H9 (cell line): ENCODE measurements around the gene PAX3. TPM values are rescaled to one million over a fixed set of nuclear protein-coding genes. Genes with fewer than 3 reads are reported as not detected.

Experiments
- DNase-seq: peaks from one replicate; pipeline ENCODE4 v3.0.0-alpha.2; 2017
- H2AFZ ChIP-seq: one replicate; pipeline ENCODE4 v1.6.1; 2013; ENCODE audit warnings: mild to moderate bottlenecking, low read length, control low read depth, moderate library complexity
- H2AK5ac ChIP-seq: 2 replicates; pipeline ENCODE4 v1.6.1; 2013; ENCODE audit warnings: low read length, control low read depth, mixed read lengths; ENCODE audit not compliant: insufficient read length
- H2BK120ac ChIP-seq: one replicate; pipeline ENCODE4 v1.6.1; 2013; ENCODE audit warnings: low read depth, mild to moderate bottlenecking, low read length, control low read depth, inconsistent platforms; ENCODE audit not compliant: poor library complexity, severe bottlenecking
- H2BK12ac ChIP-seq: 2 replicates; pipeline ENCODE4 v1.6.1; 2013; ENCODE audit warnings: low read length, control low read depth, mixed read lengths, low read depth; ENCODE audit not compliant: insufficient read length
- H2BK15ac ChIP-seq: 2 replicates; pipeline ENCODE4 v1.6.1; 2013; ENCODE audit warnings: low read depth, low read length, control low read depth
- H2BK20ac ChIP-seq: one replicate; pipeline ENCODE4 v1.6.1; 2013; ENCODE audit warnings: low read depth, mild to moderate bottlenecking, low read length, control low read depth, inconsistent platforms; ENCODE audit not compliant: poor library complexity, severe bottlenecking
- H2BK5ac ChIP-seq: 2 replicates; pipeline ENCODE4 v1.6.1; 2013; ENCODE audit warnings: low read length, control low read depth, mixed read lengths; ENCODE audit not compliant: insufficient read length
- H3K14ac ChIP-seq: 2 replicates; pipeline ENCODE4 v1.6.1; 2013; ENCODE audit warnings: low read length, control low read depth; ENCODE audit not compliant: insufficient read depth
- H3K18ac ChIP-seq: 2 replicates; pipeline ENCODE4 v1.6.1; 2013; ENCODE audit warnings: low read depth, mild to moderate bottlenecking, mixed read lengths, low read length, control low read depth; ENCODE audit not compliant: insufficient read length
- H3K23ac ChIP-seq: 2 replicates; pipeline ENCODE4 v1.6.1; 2013; ENCODE audit warnings: low read length, control low read depth, mixed read lengths, low read depth; ENCODE audit not compliant: insufficient read length
- H3K23me2 ChIP-seq: 2 replicates; pipeline ENCODE4 v1.6.1; 2013; ENCODE audit warnings: low read depth, mild to moderate bottlenecking, mixed read lengths, low read length, control low read depth; ENCODE audit not compliant: insufficient read length, poor library complexity, severe bottlenecking
- H3K27ac ChIP-seq: 2 replicates; pipeline ENCODE4 v1.5.1; 2013; ENCODE audit warnings: low read length, control low read depth, mixed read lengths, low read depth; ENCODE audit not compliant: insufficient read length
- H3K27me3 ChIP-seq: 2 replicates; pipeline ENCODE4 v1.6.1; 2013; ENCODE audit warnings: low read length, control low read depth, inconsistent platforms; ENCODE audit not compliant: insufficient read depth
- H3K4ac ChIP-seq: 2 replicates; pipeline ENCODE4 v1.6.1; 2013; ENCODE audit warnings: low read depth, mild to moderate bottlenecking, control low read depth, inconsistent platforms, low read length, moderate library complexity
- H3K4me1 ChIP-seq: 2 replicates; pipeline ENCODE4 v1.6.1; 2013; ENCODE audit warnings: low read length, control low read depth, inconsistent platforms; ENCODE audit not compliant: insufficient read depth
- H3K4me2 ChIP-seq: 2 replicates; pipeline ENCODE4 v1.6.1; 2013; ENCODE audit warnings: low read length, control low read depth, mixed read lengths; ENCODE audit not compliant: insufficient read length, insufficient read depth
- H3K56ac ChIP-seq: 2 replicates; pipeline ENCODE4 v1.6.1; 2013; ENCODE audit warnings: low read depth, mild to moderate bottlenecking, mixed read lengths, low read length, control low read depth; ENCODE audit not compliant: insufficient read length
- H3K79me1 ChIP-seq: 2 replicates; pipeline ENCODE4 v1.6.1; 2013; ENCODE audit warnings: low read depth, mild to moderate bottlenecking, moderate library complexity, low read length, control low read depth, inconsistent platforms; ENCODE audit not compliant: insufficient read depth, poor library complexity, severe bottlenecking
- H3K79me2 ChIP-seq: 2 replicates; pipeline ENCODE4 v1.6.1; 2013; ENCODE audit warnings: low read length, control low read depth, inconsistent platforms; ENCODE audit not compliant: insufficient read depth
- H3K9ac ChIP-seq: 2 replicates; pipeline ENCODE4 v1.6.1; 2013; ENCODE audit warnings: low read length, control low read depth, mixed read lengths; ENCODE audit not compliant: insufficient read length; ENCODE audit errors: extremely low read depth
- H3K9me3 ChIP-seq: one replicate; pipeline ENCODE4 v1.6.1; 2013; ENCODE audit warnings: low read depth, low read length, inconsistent platforms; ENCODE audit not compliant: control insufficient read depth
- H3T11ph ChIP-seq: one replicate; pipeline ENCODE4 v1.6.1; 2013; ENCODE audit warnings: mild to moderate bottlenecking, low read length, control low read depth, inconsistent platforms
- H4K20me1 ChIP-seq: one replicate; pipeline ENCODE4 v1.6.1; 2013; ENCODE audit not compliant: control insufficient read depth, insufficient read length, insufficient read depth
- H4K5ac ChIP-seq: 2 replicates; pipeline ENCODE4 v1.6.1; 2013; ENCODE audit warnings: low read depth, mild to moderate bottlenecking, mixed read lengths, low read length, control low read depth; ENCODE audit not compliant: insufficient read length
- H4K8ac ChIP-seq: replicated peaks from 2 replicates; pipeline ENCODE4 v1.6.1; 2013; ENCODE audit warnings: low read length, control low read depth, mixed read lengths, low read depth; ENCODE audit not compliant: insufficient read length
- H4K91ac ChIP-seq: 2 replicates; pipeline ENCODE4 v1.6.1; 2013; ENCODE audit warnings: low read depth, mild to moderate bottlenecking, moderate library complexity, mixed read lengths, low read length, control low read depth; ENCODE audit not compliant: insufficient read length
- H3K27ac Mint-ChIP-seq, 3 experiments: 2 replicates in 2 of 3; 3 replicates in 1 of 3; pipeline ENCODE4 v1.8.0; 2020 to 2021; ENCODE audit warnings: mixed read lengths in 3 of 3, mild to moderate bottlenecking in 1 of 3, moderate library complexity in 1 of 3
- H3K27me3 Mint-ChIP-seq: 2 replicates; pipeline ENCODE4 v1.8.0; 2021; ENCODE audit warnings: low read depth, mild to moderate bottlenecking, moderate library complexity, mixed read lengths
- H3K36me3 Mint-ChIP-seq, 3 experiments: 2 replicates in 2 of 3; 3 replicates in 1 of 3; pipeline ENCODE4 v1.8.0; 2020 to 2021; ENCODE audit warnings: low read depth in 3 of 3, mixed read lengths in 3 of 3; ENCODE audit not compliant: insufficient read depth in 1 of 3
- H3K4me1 Mint-ChIP-seq, 2 experiments: 2 replicates each; pipeline ENCODE4 v1.8.0; 2020; ENCODE audit warnings: mixed read lengths in 2 of 2
- H3K4me3 Mint-ChIP-seq, 2 experiments: 2 replicates in 1 of 2; 3 replicates in 1 of 2; pipeline ENCODE4 v1.8.0; 2020 to 2021; ENCODE audit warnings: mild to moderate bottlenecking in 2 of 2, mixed read lengths in 2 of 2, moderate library complexity in 1 of 2
- H3K9me3 Mint-ChIP-seq, 2 experiments: 2 replicates in 1 of 2; 3 replicates in 1 of 2; pipeline ENCODE4 v1.8.0; 2020; ENCODE audit warnings: mild to moderate bottlenecking in 2 of 2, mixed read lengths in 2 of 2, moderate library complexity in 1 of 2
- WGBS: extraction: QIAGEN DNeasy Blood & Tissue Kit; methylation state at CpG from one replicate; pipeline ENCODE4 v1.1.7; 2013; ENCODE audit warnings: missing lambda C conversion rate, low lambda C conversion rate, mixed read lengths; ENCODE audit not compliant: insufficient read length; ENCODE audit errors: extremely low coverage; 5-methylcytosine and 5-hydroxymethylcytosine counted together
- total RNA-seq: library from RNA; stranded (reverse); gene quantifications from 2 replicates; pipeline ENCODE4 v1.2.1, GENCODE V29; 2021
- TF ChIP-seq, protein P1 (sequence below): fragments of 200-600 bp; sonication (generic); conservative IDR thresholded peaks from 3 replicates; pipeline ENCODE4 v1.8.0; 2021; ENCODE audit warnings: antibody characterized with exemption, mild to moderate bottlenecking

PAX3 gene
- total RNA-seq, 1 experiment from 2014 or later = not detected

DNA sequence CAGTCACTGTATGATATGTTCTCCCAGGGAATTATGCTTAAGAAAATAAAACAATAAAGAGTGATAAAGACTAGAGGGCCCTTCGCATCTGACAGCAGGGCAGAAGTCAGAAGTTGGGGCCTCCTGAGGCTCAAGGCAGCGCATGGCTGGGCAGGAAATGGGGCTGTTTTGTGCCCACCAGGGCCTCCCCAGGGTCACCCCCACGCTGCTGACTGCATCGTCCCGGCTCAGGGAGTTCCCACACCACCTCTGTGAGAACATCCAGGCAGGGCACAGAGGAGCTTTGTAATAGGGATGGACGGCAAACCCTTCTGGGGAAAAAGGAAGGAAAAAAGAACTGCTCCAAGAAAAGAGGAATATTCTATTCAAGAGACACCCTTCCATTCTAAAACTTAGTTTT is 41.2 kb downstream of the PAX3 start:
- Mint-ChIP-seq H3K9me3 (no peaks in the 10 kb centered on the region), H3K4me3 (peak overlapping the region in 1 of 2 experiments; percentile 25; a peak in 2 of 5 replicates), H3K36me3 (no peaks in the 10 kb centered on the region), H3K27me3 (peaks cover 34% of the 10 kb centered on the region), H3K4me1 (peaks cover 28 to 35% of the 10 kb centered on the region in 2 experiments), H3K27ac (no peak overlapping the region)
- no peak for DNase-seq
- H3K9me3 ChIP-seq = no peaks in the 10 kb centered on the region
- no peak overlapping the region for H3K23ac ChIP-seq
- H3K18ac ChIP-seq = no peak overlapping the region
- no peak overlapping the region for H3T11ph ChIP-seq
- H3K14ac ChIP-seq = no peak overlapping the region
- H4K5ac ChIP-seq = no peak overlapping the region
- H2BK120ac ChIP-seq = no peak overlapping the region
- H3K4ac ChIP-seq = no peak overlapping the region
- TF ChIP-seq, protein P1, sequence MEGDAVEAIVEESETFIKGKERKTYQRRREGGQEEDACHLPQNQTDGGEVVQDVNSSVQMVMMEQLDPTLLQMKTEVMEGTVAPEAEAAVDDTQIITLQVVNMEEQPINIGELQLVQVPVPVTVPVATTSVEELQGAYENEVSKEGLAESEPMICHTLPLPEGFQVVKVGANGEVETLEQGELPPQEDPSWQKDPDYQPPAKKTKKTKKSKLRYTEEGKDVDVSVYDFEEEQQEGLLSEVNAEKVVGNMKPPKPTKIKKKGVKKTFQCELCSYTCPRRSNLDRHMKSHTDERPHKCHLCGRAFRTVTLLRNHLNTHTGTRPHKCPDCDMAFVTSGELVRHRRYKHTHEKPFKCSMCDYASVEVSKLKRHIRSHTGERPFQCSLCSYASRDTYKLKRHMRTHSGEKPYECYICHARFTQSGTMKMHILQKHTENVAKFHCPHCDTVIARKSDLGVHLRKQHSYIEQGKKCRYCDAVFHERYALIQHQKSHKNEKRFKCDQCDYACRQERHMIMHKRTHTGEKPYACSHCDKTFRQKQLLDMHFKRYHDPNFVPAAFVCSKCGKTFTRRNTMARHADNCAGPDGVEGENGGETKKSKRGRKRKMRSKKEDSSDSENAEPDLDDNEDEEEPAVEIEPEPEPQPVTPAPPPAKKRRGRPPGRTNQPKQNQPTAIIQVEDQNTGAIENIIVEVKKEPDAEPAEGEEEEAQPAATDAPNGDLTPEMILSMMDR = no peak
- no peaks in the 10 kb centered on the region for H3K79me2 ChIP-seq
- no peak overlapping the region for H2AK5ac ChIP-seq
- H3K79me1 ChIP-seq = no peaks in the 10 kb centered on the region
- H2AFZ ChIP-seq = no peak overlapping the region
- no peaks in the 10 kb centered on the region for H3K23me2 ChIP-seq
- no peaks in the 10 kb centered on the region; the same call in 1 of the 2 replicates for H3K4me1 ChIP-seq
- no peak overlapping the region for H3K9ac ChIP-seq
- H2BK12ac ChIP-seq = no peak overlapping the region
- no peak overlapping the region for H4K91ac ChIP-seq
- no peak overlapping the region for H2BK15ac ChIP-seq
- H4K8ac ChIP-seq = no peak overlapping the region
- H3K4me2 ChIP-seq = no peak overlapping the region
- H2BK20ac ChIP-seq = no peak overlapping the region
- H4K20me1 ChIP-seq = no peaks in the 10 kb centered on the region
- no peak overlapping the region for H3K56ac ChIP-seq
- no CpG with 5 or more reads among the region's 6 CpGs for WGBS
- H3K27me3 ChIP-seq = no peaks in the 10 kb centered on the region
- no peak overlapping the region for H3K27ac ChIP-seq
- H2BK5ac ChIP-seq = no peak overlapping the region
